Calu3 (cell line): ENCODE data around the gene ZNF521. TPM values are rescaled to one million over a fixed set of nuclear protein-coding genes. Genes with fewer than 3 reads are reported as not detected.

Experiments used
- BruUV-seq: library from RNA; stranded (reverse); fragments of 400-500 nt; replicated peaks from 2 replicates; lab custom pipeline; 2021; lab: Mats Ljungman, UMichigan
- CTCF ChIA-PET: fragments of 300-600 bp; sonication (Branson Sonifier 250); formaldehyde crosslinking; loops from one replicate; lab custom pipeline; 2022; ENCODE audit warnings: antibody characterized with exemption; lab: Charles Lee
- DNase-seq: peaks from one replicate; pipeline ENCODE4 v3.0.0; 2022
- H3K27ac Mint-ChIP-seq: one replicate; pipeline ENCODE4 v1.8.0; 2022; ENCODE audit warnings: mixed read lengths; ENCODE audit not compliant: unreplicated experiment
- H3K27me3 Mint-ChIP-seq: one replicate; pipeline ENCODE4 v1.8.0; 2022; ENCODE audit warnings: mixed read lengths; ENCODE audit not compliant: unreplicated experiment
- H3K36me3 Mint-ChIP-seq: one replicate; pipeline ENCODE4 v1.8.0; 2022; ENCODE audit warnings: mild to moderate bottlenecking, moderate library complexity, mixed read lengths; ENCODE audit not compliant: insufficient read depth, unreplicated experiment
- H3K4me1 Mint-ChIP-seq: one replicate; pipeline ENCODE4 v1.8.0; 2022; ENCODE audit warnings: mild to moderate bottlenecking, low read depth, mixed read lengths; ENCODE audit not compliant: unreplicated experiment
- H3K4me3 Mint-ChIP-seq: one replicate; pipeline ENCODE4 v1.8.0; 2022; ENCODE audit warnings: mild to moderate bottlenecking, low read depth, moderate library complexity, mixed read lengths; ENCODE audit not compliant: unreplicated experiment
- H3K9me3 Mint-ChIP-seq: one replicate; pipeline ENCODE4 v1.8.0; 2022; ENCODE audit warnings: low read depth, mixed read lengths; ENCODE audit not compliant: unreplicated experiment
- intact Hi-C: fragments of 100-400 bp; cut with micrococcal nuclease; formaldehyde crosslinking; loops from one replicate; pipeline ENCODE4 v1.10.0; 2022; ENCODE audit not compliant: unreplicated experiment
- total RNA-seq: library from RNA; stranded (reverse); gene quantifications from 2 replicates; pipeline ENCODE4 v1.2.3, GENCODE V29; 2022
- TF ChIP-seq, protein P1 (sequence below): fragments of 200-600 bp; IDR thresholded peaks from one replicate; pipeline ENCODE4 v1.8.0; 2022; ENCODE audit warnings: antibody characterized with exemption; ENCODE audit not compliant: unreplicated experiment

ZNF521 gene
- total RNA-seq, 1 experiment from 2014 or later: not detected

GRCh38 chr18:25099895-25100294 lies 252.1 kb downstream of the ZNF521 start:
- CTCF ChIA-PET: no interaction called here
- Mint-ChIP-seq H3K4me3 (no peak overlapping the region), H3K4me1 (no peaks in the 10 kb centered on the region), H3K36me3 (no peaks in the 10 kb centered on the region), H3K9me3 (no peaks in the 10 kb centered on the region), H3K27me3 (peaks cover 89% of the 10 kb centered on the region), H3K27ac (no peak overlapping the region)
- no TSS peak for BruUV-seq
- DNase-seq: no peak
- TF ChIP-seq, protein P1, sequence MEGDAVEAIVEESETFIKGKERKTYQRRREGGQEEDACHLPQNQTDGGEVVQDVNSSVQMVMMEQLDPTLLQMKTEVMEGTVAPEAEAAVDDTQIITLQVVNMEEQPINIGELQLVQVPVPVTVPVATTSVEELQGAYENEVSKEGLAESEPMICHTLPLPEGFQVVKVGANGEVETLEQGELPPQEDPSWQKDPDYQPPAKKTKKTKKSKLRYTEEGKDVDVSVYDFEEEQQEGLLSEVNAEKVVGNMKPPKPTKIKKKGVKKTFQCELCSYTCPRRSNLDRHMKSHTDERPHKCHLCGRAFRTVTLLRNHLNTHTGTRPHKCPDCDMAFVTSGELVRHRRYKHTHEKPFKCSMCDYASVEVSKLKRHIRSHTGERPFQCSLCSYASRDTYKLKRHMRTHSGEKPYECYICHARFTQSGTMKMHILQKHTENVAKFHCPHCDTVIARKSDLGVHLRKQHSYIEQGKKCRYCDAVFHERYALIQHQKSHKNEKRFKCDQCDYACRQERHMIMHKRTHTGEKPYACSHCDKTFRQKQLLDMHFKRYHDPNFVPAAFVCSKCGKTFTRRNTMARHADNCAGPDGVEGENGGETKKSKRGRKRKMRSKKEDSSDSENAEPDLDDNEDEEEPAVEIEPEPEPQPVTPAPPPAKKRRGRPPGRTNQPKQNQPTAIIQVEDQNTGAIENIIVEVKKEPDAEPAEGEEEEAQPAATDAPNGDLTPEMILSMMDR: no peak
- intact Hi-C loops: no loop called here

DNA sequence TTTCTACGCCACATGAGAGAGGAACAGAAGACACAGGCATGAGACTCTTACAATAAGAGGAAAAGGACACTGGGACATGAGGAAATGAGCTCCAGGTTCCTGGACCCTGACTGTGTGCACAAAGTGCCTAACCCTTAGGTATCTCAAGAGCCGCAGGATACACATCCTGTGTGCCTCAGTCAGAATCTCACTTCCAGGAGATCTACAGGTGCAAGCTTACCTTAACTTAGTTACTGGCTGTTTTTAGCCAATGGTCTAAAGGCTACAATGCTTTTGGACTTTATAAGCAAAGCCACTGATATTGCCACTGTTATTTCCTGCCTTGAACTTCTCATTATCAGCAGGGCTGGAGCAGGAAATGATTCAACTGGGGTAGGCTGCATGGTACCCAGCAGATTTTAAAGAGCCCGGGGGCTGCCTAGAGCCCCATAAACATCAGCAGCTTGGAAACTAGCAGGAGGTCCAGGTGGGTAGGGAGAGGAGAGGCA lies 254.4 kb downstream of the ZNF521 start:
- H3K4me3 Mint-ChIP-seq: no peak overlapping the region
- DNase-seq: no peak
- peaks cover 71% of the 10 kb centered on the region for H3K27me3 Mint-ChIP-seq
- H3K36me3 Mint-ChIP-seq: no peaks in the 10 kb centered on the region
- H3K9me3 Mint-ChIP-seq: no peaks in the 10 kb centered on the region
- no peaks in the 10 kb centered on the region for H3K4me1 Mint-ChIP-seq
- CTCF ChIA-PET: no interaction called here
- BruUV-seq: no TSS peak
- intact Hi-C loops: no loop called here
- H3K27ac Mint-ChIP-seq: no peak overlapping the region
- TF ChIP-seq, protein P1: no peak

GRCh38 chr18:25097057-25097456 lies 254.9 kb downstream of the ZNF521 start:
- H3K4me1 Mint-ChIP-seq: no peaks in the 10 kb centered on the region
- intact Hi-C loops: no loop called here
- no peak overlapping the region for H3K27ac Mint-ChIP-seq
- H3K36me3 Mint-ChIP-seq: no peaks in the 10 kb centered on the region
- TF ChIP-seq, protein P1: no peak
- no peaks in the 10 kb centered on the region for H3K9me3 Mint-ChIP-seq
- CTCF ChIA-PET: no interaction called here
- no TSS peak for BruUV-seq
- no peak overlapping the region for H3K4me3 Mint-ChIP-seq
- DNase-seq: no peak
- peaks cover 71% of the 10 kb centered on the region for H3K27me3 Mint-ChIP-seq

GRCh38 chr18:25093141-25093540 lies 258.8 kb downstream of the ZNF521 start:
- Mint-ChIP-seq H3K36me3 (no peaks in the 10 kb centered on the region), H3K4me1 (no peaks in the 10 kb centered on the region), H3K4me3 (no peak overlapping the region), H3K9me3 (no peaks in the 10 kb centered on the region), H3K27me3 (peaks cover 36% of the 10 kb centered on the region), H3K27ac (no peak overlapping the region)
- intact Hi-C loops: no loop called here
- CTCF ChIA-PET: no interaction called here
- TF ChIP-seq, protein P1: no peak
- DNase-seq: no peak
- no TSS peak for BruUV-seq
